Measurements from ENCODE around the gene ORAI2.

- TF ChIP-seq POLR2A (IDR thresholded peaks at IDR 0.05; ENCODE audit: low read depth, low read length) = no peak
- TF ChIP-seq POLR2AphosphoS5 (IDR thresholded peaks at IDR 0.05; ENCODE audit: low read depth, low read length) = no peak
- no peak for TF ChIP-seq TAF1 (IDR thresholded peaks at IDR 0.05; ENCODE audit: borderline replicate concordance, low read depth, low read length)
Measured at GRCh38 chr7:102453319-102453718, 19.9 kb downstream of the ORAI2 start.
